Measurements from ENCODE around the gene GGT1. TPM values are rescaled to one million over a fixed set of nuclear protein-coding genes. Genes with fewer than 3 reads are reported as not detected.

GGT1 gene
- total and polyA plus RNA-seq, 2 experiments from 2014 or later = 80.7 to 104 TPM

GRCh38 chr22:24565077-24565476, 37.9 kb upstream of the GGT1 start:
- TF ChIP-seq CTCF (IDR thresholded peaks at IDR 0.05; ENCODE audit: poor library complexity) (no peak), EZH2phosphoT487 (IDR thresholded peaks at IDR 0.05; ENCODE audit: low read depth, severe bottlenecking, unreplicated experiment) (no peak), EZH2 (IDR thresholded peaks at IDR 0.05; ENCODE audit: borderline replicate concordance) (no peak)
- Histone ChIP-seq H2AFZ (no peak overlapping the region), H3K27ac (peak overlapping the region; percentile 46), H4K20me1 (ENCODE audit: insufficient read depth, poor library complexity, severe bottlenecking) (peaks cover 39% of the 10 kb centered on the region), H3K79me2 (peaks cover 92% of the 10 kb centered on the region), H3K9me3 (ENCODE audit: low read depth) (no peaks in the 10 kb centered on the region), H3K36me3 (replicated peaks; ENCODE audit: insufficient read depth, low read depth) (no peaks in the 10 kb centered on the region), H3K4me2 (peak overlapping the region; percentile 37), H3K9me2 (replicated peaks; ENCODE audit: insufficient read depth) (no peaks in the 10 kb centered on the region), H3K4me1 (ENCODE audit: insufficient read depth) (peaks cover 12% of the 10 kb centered on the region), H3K4me3 (no peak overlapping the region), H3K27me3 (no peaks in the 10 kb centered on the region)
- WGBS (ENCODE audit: low lambda C conversion rate, missing lambda C conversion rate) = 94% methylated on average over 2 of the region's 2 CpGs
- no peak for DNase-seq (ENCODE audit: low spot score)

GRCh38 chr22:24566899-24567511, 36.0 kb upstream of the GGT1 start:
- peaks cover 75% of the 10 kb centered on the region for H3K79me2 ChIP-seq
- WGBS (ENCODE audit: low lambda C conversion rate, missing lambda C conversion rate) = 82% methylated on average over 8 of the region's 8 CpGs
- no peaks in the 10 kb centered on the region for H3K9me2 ChIP-seq (replicated peaks; ENCODE audit: insufficient read depth)
- no peak for TF ChIP-seq EZH2 (IDR thresholded peaks at IDR 0.05; ENCODE audit: borderline replicate concordance)
- no peak for TF ChIP-seq EZH2phosphoT487 (IDR thresholded peaks at IDR 0.05; ENCODE audit: low read depth, severe bottlenecking, unreplicated experiment)
- TF ChIP-seq CTCF (IDR thresholded peaks at IDR 0.05; ENCODE audit: poor library complexity) = no peak
- no peak overlapping the region for H3K4me2 ChIP-seq
- H3K4me1 ChIP-seq (ENCODE audit: insufficient read depth) = peaks cover 12% of the 10 kb centered on the region
- no peak overlapping the region for H3K27ac ChIP-seq
- no peaks in the 10 kb centered on the region for H3K27me3 ChIP-seq
- no peak overlapping the region for H3K4me3 ChIP-seq
- DNase-seq (ENCODE audit: low spot score) = no peak
- peaks cover 2% of the 10 kb centered on the region for H3K36me3 ChIP-seq (replicated peaks; ENCODE audit: insufficient read depth, low read depth)
- peaks cover 33% of the 10 kb centered on the region for H4K20me1 ChIP-seq (ENCODE audit: insufficient read depth, poor library complexity, severe bottlenecking)
- no peak overlapping the region for H2AFZ ChIP-seq
- H3K9me3 ChIP-seq (ENCODE audit: low read depth) = no peaks in the 10 kb centered on the region

DNA sequence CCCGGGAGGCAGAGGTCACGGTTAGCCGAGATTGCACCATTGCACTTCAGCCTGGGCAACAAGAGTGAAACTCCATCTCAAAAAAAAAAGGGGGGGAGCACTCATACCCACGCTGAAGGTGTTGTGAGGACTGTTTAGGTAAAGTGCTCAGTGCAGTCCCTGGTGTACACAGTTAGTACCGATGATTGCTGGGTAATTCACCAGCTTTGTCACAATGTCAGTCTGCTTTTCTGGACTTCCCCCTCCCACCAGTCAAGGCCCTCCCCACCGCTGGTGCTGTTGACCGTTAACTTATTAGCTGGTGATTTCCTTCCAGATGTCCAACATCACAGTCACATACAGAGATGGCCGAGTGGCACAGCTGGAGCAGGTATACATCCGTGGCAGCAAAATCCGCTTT, 35.3 kb upstream of the GGT1 start:
- Histone ChIP-seq H3K27me3 (no peaks in the 10 kb centered on the region), H2AFZ (no peak overlapping the region), H3K4me3 (no peak overlapping the region), H4K20me1 (ENCODE audit: insufficient read depth, poor library complexity, severe bottlenecking) (peaks cover 30% of the 10 kb centered on the region), H3K9me3 (ENCODE audit: low read depth) (no peaks in the 10 kb centered on the region), H3K79me2 (peaks cover 68% of the 10 kb centered on the region), H3K36me3 (replicated peaks; ENCODE audit: insufficient read depth, low read depth) (peaks cover 2% of the 10 kb centered on the region), H3K9me2 (replicated peaks; ENCODE audit: insufficient read depth) (no peaks in the 10 kb centered on the region), H3K4me2 (no peak overlapping the region), H3K4me1 (ENCODE audit: insufficient read depth) (peaks cover 12% of the 10 kb centered on the region), H3K27ac (no peak overlapping the region)
- TF ChIP-seq CTCF (IDR thresholded peaks at IDR 0.05; ENCODE audit: poor library complexity) (no peak), EZH2phosphoT487 (IDR thresholded peaks at IDR 0.05; ENCODE audit: low read depth, severe bottlenecking, unreplicated experiment) (no peak), EZH2 (IDR thresholded peaks at IDR 0.05; ENCODE audit: borderline replicate concordance) (no peak)
- no peak for DNase-seq (ENCODE audit: low spot score)
- WGBS (ENCODE audit: low lambda C conversion rate, missing lambda C conversion rate) = 91% methylated on average over 10 of the region's 10 CpGs

All from hepatocyte (in vitro differentiated cells).